Measurements from ENCODE around the gene WRAP73. TPM values are rescaled to one million over a fixed set of nuclear protein-coding genes. Genes with fewer than 3 reads are reported as not detected.

Gene WRAP73
- polyA plus RNA-seq, 3 donors = 26.1 to 64.9 (median 33.2) TPM

DNA sequence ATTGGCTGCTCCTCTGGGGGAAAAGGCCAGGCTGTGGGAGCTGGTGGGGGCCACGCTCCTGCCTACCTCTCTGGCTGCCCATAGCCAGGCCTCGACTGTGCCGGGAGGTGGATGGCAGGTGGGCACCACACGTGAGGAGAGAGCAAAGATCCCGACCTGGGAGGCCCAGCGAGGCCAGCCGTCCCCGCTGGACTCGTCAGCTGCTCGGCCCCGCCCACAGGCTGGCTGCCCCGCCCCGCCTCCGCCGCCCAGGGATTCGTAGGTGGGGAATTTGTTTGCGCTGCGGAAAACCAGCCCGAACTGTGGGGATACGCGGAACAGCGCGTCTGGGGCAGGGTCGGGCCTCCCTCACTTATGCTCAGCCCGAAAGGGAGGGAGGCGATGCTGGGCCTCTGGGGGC is 34.1 kb upstream of the WRAP73 start:
- Histone ChIP-seq H3K9ac (ENCODE audit: insufficient read depth, low read length, poor library complexity, severe bottlenecking) (no peak overlapping the region), H2AFZ (ENCODE audit: insufficient read depth, low read depth, low read length, poor library complexity, severe bottlenecking) (peak overlapping the region; percentile 57), H4K20me1 (ENCODE audit: insufficient read depth, low read length) (no peaks in the 10 kb centered on the region), H3K4me1 (ENCODE audit: control insufficient read depth in 1 of 2, insufficient read depth in 2 of 2, low read length in 2 of 2) (peaks cover 17 to 32% of the 10 kb centered on the region in 2 donors), H3K36me3 (replicated peaks in 1 of 2; ENCODE audit: control insufficient read depth in 1 of 2, insufficient read depth in 2 of 2, low read length in 2 of 2) (no peaks in the 10 kb centered on the region), H3K4me2 (replicated peaks; ENCODE audit: extremely low read depth, low read length, poor library complexity, severe bottlenecking) (peak overlapping the region; percentile 33), H3K27me3 (ENCODE audit: control insufficient read depth in 2 of 2, insufficient read depth in 2 of 2, low read length in 2 of 2) (no peaks in the 10 kb centered on the region), H3K9me3 (replicated peaks in 1 of 2; ENCODE audit: control insufficient read depth in 1 of 2, insufficient read depth in 1 of 2, low read length in 2 of 2) (no peaks in the 10 kb centered on the region), H3K4me3 (replicated peaks in 1 of 3; ENCODE audit: low read depth in 2 of 3, low read length in 3 of 3) (no peak overlapping the region), H3K27ac (ENCODE audit: low read depth in 1 of 2, low read length in 2 of 2) (no peak overlapping the region), H3K79me2 (ENCODE audit: insufficient read depth, low read length) (no peaks in the 10 kb centered on the region)
- Mint-ChIP-seq H3K4me3 (peak overlapping the region in 1 of 2 donors; percentile 62), H3K27ac (no peak overlapping the region), H3K27me3 (ENCODE audit: low read depth in 3 of 3) (peaks cover 3 to 24% (median 9%) of the 10 kb centered on the region in 3 donors), H3K36me3 (no peaks in the 10 kb centered on the region), H3K9me3 (peaks cover 0 to 3% (median 0%) of the 10 kb centered on the region in 7 donors), H3K4me1 (peaks cover 30% of the 10 kb centered on the region)
- 41% methylated on average over 21 of the region's 26 CpGs for WGBS (ENCODE audit: insufficient coverage)
- DNase-seq = peak in 1 of 3 donors; percentile 20
- TF ChIP-seq, protein P1, sequence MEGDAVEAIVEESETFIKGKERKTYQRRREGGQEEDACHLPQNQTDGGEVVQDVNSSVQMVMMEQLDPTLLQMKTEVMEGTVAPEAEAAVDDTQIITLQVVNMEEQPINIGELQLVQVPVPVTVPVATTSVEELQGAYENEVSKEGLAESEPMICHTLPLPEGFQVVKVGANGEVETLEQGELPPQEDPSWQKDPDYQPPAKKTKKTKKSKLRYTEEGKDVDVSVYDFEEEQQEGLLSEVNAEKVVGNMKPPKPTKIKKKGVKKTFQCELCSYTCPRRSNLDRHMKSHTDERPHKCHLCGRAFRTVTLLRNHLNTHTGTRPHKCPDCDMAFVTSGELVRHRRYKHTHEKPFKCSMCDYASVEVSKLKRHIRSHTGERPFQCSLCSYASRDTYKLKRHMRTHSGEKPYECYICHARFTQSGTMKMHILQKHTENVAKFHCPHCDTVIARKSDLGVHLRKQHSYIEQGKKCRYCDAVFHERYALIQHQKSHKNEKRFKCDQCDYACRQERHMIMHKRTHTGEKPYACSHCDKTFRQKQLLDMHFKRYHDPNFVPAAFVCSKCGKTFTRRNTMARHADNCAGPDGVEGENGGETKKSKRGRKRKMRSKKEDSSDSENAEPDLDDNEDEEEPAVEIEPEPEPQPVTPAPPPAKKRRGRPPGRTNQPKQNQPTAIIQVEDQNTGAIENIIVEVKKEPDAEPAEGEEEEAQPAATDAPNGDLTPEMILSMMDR (IDR thresholded peaks at IDR 0.05) = no peak
- intact Hi-C loops (cut with micrococcal nuclease) = no loop called here

DNA sequence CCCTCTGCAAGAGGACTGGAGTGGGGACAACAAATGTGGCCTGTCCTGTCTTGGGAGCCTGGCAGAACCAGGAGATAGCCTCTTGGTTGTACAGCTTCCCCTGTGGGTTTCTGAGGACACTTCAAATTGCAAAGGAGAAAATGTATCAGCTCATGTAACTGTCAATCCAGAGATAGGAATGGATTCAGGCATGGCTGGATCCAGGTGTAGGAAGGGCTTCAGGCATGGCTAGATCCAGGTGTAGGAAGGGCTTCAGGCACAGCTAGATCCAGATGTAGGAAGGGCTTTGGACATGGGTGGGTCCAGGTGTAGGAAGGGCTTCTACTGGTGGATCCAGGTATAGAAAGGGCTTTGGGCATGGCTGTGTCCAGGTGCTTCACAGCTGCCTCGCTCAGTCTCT is 33.3 kb upstream of the WRAP73 start:
- peaks cover 0 to 3% (median 0%) of the 10 kb centered on the region in 7 donors for H3K9me3 Mint-ChIP-seq
- 80% methylated on average over 1 of the region's 1 CpG for WGBS (ENCODE audit: insufficient coverage)

More for the DNA sequence above, 33.3 kb upstream of the WRAP73 start:
- peak overlapping the region in 1 of 7 donors; percentile 35 for H3K27ac Mint-ChIP-seq
- Histone ChIP-seq H3K9me3 (replicated peaks in 1 of 2; ENCODE audit: control insufficient read depth in 1 of 2, insufficient read depth in 1 of 2, low read length in 2 of 2) (no peaks in the 10 kb centered on the region), H4K20me1 (ENCODE audit: insufficient read depth, low read length) (no peaks in the 10 kb centered on the region), H3K4me1 (ENCODE audit: control insufficient read depth in 1 of 2, insufficient read depth in 2 of 2, low read length in 2 of 2) (peaks cover 25 to 34% of the 10 kb centered on the region in 2 donors), H3K4me3 (replicated peaks in 1 of 3; ENCODE audit: low read depth in 2 of 3, low read length in 3 of 3) (no peak overlapping the region), H3K79me2 (ENCODE audit: insufficient read depth, low read length) (no peaks in the 10 kb centered on the region), H2AFZ (ENCODE audit: insufficient read depth, low read depth, low read length, poor library complexity, severe bottlenecking) (no peak overlapping the region), H3K36me3 (replicated peaks in 1 of 2; ENCODE audit: control insufficient read depth in 1 of 2, insufficient read depth in 2 of 2, low read length in 2 of 2) (no peaks in the 10 kb centered on the region), H3K27me3 (ENCODE audit: control insufficient read depth in 2 of 2, insufficient read depth in 2 of 2, low read length in 2 of 2) (no peaks in the 10 kb centered on the region), H3K9ac (ENCODE audit: insufficient read depth, low read length, poor library complexity, severe bottlenecking) (no peak overlapping the region), H3K27ac (ENCODE audit: low read depth in 1 of 2, low read length in 2 of 2) (no peak overlapping the region), H3K4me2 (replicated peaks; ENCODE audit: extremely low read depth, low read length, poor library complexity, severe bottlenecking) (no peak overlapping the region)
- intact Hi-C loops (cut with micrococcal nuclease) = no loop called here
- DNase-seq = no peak
- H3K4me1 Mint-ChIP-seq = peaks cover 31% of the 10 kb centered on the region
- TF ChIP-seq, protein P1 (IDR thresholded peaks at IDR 0.05) = no peak
- peaks cover 3 to 22% (median 9%) of the 10 kb centered on the region in 3 donors for H3K27me3 Mint-ChIP-seq (ENCODE audit: low read depth in 3 of 3)
- H3K4me3 Mint-ChIP-seq = no peak overlapping the region
- no peaks in the 10 kb centered on the region for H3K36me3 Mint-ChIP-seq

All from CD14-positive monocyte (primary cell).